Measurements from ENCODE around the gene KATNB1.
"Not testable (repeated sequence)": the region's sequence is repeated elsewhere in the genome, so short reads cannot be mapped to it uniquely, and the experiment has no call there.

KATNB1 gene

DNA sequence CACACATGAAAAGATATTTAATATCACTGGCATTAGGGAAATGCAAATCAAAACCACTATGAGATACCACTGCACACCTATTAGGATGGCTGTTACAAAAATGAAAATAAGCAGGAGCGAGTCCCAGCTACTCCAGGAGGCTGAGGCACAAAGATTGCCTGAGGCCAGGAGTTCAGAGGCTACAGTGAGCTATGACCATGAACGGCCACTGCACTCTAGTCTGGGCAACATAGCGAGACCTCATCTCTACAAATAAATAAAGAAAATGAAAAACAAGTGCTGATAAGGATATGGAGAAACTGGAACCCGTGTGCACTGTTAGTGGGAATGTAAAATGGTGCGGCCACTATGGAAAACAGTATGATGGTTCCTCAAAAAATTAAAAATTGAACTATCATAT lies 43.1 kb downstream of the KATNB1 start:
- DNase-seq, result no peak

DNA sequence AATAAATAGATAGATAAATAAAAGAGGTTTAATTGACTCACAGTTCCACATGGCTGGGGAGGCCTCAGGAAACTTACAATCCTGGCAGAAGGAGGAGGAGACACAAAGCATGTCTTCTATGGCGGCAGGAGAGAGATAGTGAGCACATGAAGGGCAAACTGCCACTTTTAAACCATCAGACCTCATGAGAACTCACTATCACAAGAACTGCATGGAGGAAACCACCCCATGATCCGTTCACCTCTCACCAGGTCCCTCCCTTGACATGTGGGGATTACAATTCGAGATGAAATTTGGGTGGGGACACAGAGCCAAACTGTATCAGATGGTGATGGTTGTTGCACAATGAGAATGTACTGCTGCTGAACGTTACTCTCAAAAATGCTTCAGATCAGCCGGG lies 44.3 kb downstream of the KATNB1 start:
- DNase-seq, result not testable (repeated sequence)

DNA sequence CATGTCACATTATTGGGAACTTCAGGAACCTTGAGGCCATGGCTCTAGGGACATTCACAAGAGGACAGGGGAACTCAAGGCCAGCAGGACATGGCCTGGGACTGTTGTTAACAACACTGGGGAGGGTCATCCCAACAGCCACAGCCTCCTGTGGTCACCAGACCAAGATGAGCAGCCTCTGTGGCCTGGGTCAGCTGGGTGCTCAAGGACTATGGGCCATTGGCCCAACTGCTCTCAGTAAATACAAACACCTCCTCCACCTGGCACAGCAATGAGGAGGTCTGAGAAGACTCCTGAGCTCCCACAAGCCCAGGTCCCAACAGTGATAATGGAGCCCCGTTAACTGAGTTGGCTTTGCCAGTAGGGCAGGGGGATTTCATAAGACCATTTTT lies 45.8 kb downstream of the KATNB1 start:
- DNase-seq, result no peak

DNA sequence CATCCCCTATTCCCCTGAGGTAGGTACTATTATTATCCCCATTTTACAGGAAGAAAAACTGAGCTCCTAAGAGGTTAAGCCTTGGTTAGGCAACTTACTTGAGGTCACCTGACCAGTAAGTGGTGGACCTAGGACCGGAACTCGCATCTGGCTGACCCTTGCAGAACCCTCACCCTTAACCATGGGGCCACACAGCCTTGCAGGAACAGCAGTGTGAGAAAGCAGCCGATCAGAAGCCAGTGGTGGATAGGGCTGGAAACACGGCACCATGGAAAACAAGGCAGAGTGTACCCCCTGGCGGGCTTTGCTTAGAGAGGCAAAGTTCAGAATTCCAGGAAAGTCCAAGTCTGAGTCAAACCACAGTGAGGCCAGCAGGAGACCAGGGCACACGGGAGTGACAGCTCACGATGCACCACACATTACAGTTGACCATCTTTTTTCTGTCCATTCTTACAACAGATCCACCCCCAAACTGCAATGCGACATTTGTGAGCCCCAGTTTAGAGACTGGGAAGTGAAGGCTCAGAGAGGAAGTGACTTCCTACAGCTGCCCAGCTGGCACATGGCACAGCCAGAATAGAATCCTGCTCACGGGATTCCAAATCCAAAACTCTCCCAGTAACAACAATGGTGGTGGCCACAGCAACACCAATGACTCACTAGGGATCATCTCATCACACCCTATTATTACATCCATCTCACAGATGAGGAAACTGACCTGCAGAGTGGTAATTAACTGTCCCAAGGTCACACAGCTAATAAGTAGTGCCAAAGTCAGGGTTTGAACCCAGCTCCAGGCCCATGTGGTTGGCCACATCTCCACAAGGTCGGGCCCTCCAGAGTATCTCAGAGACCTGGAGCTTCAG lies 46.4 kb downstream of the KATNB1 start:
- DNase-seq, result no peak

- not testable (repeated sequence) for DNase-seq
Observed at GRCh38 chr16:57782607-57783055, 47.1 kb downstream of the KATNB1 start.

DNA sequence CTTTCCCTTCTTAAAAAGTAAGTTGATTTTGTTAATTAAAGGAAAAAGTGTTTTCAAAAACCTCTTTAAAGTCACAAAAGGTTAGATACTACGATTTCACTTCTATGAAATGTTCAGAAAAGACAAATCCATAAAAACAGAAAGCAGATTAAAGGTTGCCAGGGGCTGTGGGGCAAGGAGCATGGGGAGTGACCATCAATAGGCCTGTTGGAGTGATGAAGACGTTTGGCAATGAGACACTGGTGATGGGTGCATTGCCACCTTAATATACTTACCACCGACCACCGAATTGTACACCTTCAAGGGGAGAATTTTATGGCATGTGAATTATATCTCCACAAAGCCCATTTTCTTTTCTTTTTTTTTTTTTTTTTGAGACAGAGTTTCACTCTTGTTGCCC lies 47.5 kb downstream of the KATNB1 start:
- no peak for DNase-seq

DNA sequence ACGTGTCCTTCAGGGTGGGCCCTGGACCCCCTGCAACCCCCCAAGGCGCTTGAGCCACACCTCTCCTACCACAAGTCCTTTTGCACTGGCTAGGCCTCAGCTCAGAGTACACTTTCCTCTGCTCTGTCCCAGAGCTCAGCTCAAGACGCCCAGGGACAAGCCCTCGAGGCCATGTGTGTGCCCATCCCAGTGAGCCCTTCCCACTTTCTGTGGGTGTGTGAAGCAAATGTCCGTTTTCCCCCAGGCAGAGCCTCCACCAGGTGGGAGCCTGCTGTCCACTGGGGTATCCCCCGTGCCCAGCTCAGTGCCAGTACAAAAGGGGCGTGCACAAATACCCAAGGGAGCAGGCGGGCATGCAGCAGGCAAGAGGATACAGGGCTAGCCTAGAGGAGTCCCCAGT lies 48.3 kb downstream of the KATNB1 start:
- DNase-seq, result no peak

DNA sequence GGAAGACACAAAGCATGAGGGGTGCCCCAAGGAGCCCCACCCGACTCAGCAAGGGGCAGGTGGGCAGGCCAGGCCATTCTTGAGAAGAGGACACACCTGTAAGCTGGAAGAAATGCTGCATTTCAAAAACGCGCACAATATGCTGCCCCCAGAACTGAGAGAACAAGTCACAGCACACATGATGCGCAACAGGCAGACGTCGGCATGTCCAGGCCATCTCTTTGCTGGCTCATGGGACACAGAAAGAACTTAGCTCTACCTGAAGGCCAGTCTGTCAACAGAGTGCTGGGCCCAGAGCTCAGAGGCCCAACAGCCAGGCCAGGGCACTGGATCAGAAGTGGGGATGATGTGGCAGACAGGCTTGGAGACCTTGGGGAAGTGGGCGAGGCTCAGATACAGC lies 48.8 kb downstream of the KATNB1 start:
- no peak for DNase-seq

- no peak for DNase-seq
Observed at GRCh38 chr16:57785385-57785784, 49.8 kb downstream of the KATNB1 start.

- no peak for DNase-seq
Observed at GRCh38 chr16:57785924-57786323, 50.4 kb downstream of the KATNB1 start.

- DNase-seq, result no peak
Observed at GRCh38 chr16:57786632-57787518, 51.3 kb downstream of the KATNB1 start.

GRCh38 chr16:57787519-57787905 lies 51.9 kb downstream of the KATNB1 start:
- DNase-seq, result no peak

DNA sequence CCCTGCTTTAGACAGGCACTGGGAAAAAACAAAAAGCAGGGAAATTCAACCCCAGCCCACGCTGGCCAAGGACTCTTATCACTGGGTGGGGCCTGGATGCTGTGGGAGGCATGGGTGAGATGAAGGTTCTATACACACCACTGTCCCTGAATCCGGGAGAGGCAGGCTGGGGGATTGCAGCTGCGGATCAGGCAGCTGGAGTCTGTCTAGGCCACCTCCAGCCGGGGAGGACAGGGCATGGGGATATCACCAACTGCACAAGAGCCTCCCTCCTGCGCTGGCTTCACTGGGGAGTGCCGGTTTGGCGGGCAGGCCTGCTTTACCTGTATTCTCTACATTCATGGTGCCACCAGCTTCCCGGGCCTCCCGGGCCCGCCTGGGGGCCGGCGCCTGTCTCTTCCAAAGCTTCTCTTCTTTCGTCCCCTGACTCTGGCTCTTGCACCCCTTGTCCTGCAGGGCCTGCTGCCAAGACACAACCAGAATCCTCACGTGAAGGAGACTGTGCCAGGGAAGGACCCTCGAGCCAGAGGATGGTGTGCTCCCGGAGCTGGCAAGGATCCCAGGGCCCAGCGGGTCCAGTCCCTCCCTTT lies 52.8 kb downstream of the KATNB1 start:
- no peak for DNase-seq

- DNase-seq, result no peak
Observed at GRCh38 chr16:57788951-57789350, 53.4 kb downstream of the KATNB1 start.

DNA sequence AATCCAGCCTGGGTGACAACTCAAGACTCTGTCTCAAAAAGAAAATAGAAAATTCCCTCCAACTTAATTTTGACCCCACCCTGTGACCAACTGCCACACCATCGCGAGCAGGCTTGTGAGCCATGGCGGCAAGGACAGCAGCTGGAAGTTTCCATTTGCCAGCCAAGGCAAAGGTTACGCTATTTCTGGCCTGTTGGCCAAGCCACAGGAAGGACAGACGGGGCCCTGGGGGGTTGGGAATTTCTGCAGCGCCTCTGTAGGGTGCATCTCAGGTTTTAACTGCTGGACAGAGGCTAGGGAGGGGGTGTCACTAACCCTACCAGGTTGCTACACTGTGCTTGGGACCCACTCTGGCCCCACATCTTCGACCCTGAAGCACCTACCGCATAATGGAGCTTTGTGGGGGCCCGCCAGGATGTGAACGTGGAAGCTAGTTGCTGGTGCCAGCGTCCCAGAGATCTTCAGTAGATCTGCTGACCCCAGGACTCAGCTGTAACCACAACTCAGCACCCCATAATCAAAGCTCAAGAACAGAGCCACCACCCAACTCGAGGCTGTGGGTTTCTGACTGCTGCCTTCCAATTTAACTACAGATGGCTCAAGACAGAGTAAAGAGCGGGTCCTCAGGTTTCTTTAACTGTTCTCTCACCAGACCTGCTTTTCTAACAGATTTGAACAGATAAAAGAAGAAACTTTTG lies 55.8 kb downstream of the KATNB1 start:
- DNase-seq, result no peak

- no peak for DNase-seq
Observed at GRCh38 chr16:57791893-57792461, 56.4 kb downstream of the KATNB1 start.

DNA sequence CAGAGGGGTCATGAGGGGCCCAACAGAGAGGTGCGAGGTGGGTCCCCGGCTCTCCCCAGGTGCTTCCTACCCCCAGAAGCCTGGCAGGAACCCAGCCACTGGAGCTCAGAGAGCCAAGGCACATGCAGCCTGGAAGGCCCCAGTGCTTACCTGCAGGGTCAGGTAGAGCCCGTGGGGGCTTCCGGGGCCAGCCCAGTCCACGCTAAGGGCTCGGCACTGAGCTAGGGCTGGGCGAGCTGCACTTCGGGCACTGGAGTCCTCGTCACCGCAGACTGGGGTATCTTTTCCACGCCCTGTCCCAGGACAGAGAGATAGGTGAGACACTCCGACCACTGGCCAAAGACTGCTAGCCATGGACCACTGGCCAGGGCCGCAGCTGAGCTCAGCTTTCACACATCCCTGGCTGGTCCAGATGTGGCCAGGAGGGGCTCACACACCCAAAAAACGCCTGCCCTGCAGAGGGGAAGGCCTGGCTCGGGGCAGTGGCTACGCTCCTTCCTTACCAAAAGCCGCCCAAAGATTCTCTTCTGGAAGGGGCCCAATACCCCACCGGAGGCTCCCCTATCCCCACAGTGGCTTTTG lies 59.4 kb downstream of the KATNB1 start:
- DNase-seq, result no peak

DNA sequence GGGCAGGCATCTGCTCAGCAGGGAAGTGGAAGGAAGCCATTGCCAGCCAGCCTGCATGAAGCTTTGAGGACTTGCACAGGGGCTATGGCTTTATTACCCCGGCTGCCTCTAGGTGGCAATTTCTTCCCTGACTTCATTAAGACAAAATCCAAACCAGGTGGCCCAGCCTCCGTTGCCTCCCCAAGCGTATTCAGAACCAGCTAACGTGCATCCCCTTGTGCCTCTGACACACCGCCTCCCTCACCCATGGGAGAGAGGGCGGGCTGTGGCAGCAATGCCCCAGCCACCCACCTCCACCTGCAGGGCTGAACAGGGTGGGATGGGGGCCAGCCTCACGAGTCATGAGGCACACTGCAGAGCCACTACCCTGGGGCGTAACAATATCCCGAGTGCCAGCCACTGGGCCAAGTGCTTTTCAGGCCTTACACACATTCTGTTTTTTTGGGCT lies 59.9 kb downstream of the KATNB1 start:
- no peak for DNase-seq

DNA sequence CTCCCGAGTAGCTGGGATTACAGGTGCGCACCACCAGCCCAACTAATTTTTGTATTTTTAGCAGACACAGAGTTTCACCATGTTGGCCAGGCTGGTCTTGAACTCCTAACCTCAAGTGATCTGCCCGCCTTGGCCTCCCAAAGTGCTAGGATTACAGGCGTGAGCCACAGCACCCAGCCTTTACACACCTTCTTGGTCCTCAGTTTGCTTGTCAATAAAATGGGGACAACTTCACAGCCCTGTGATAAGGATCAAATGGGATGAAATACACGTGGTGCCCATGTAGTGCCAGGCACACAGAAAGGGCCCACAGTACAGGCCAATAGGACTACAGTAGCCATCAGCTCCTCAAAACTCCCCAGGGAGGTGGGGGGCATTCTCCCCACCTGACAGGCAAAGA lies 60.4 kb downstream of the KATNB1 start:
- DNase-seq, result not testable (repeated sequence)

DNA sequence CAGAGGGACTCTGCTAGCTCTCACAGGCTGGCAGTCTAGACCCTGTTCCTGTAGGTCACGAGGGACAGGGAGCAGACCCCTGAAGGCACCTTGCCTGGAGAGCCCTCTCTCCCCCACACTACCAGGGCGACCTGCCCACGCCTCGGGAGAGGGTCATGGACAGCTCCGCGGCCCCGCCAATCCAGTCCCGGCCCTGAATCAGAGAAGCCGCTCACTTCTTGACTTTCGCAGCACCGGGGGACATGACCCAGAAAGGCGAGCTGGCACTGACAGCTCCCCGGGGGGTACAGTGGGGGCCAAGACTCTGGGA lies 61.6 kb downstream of the KATNB1 start:
- no peak for DNase-seq

DNA sequence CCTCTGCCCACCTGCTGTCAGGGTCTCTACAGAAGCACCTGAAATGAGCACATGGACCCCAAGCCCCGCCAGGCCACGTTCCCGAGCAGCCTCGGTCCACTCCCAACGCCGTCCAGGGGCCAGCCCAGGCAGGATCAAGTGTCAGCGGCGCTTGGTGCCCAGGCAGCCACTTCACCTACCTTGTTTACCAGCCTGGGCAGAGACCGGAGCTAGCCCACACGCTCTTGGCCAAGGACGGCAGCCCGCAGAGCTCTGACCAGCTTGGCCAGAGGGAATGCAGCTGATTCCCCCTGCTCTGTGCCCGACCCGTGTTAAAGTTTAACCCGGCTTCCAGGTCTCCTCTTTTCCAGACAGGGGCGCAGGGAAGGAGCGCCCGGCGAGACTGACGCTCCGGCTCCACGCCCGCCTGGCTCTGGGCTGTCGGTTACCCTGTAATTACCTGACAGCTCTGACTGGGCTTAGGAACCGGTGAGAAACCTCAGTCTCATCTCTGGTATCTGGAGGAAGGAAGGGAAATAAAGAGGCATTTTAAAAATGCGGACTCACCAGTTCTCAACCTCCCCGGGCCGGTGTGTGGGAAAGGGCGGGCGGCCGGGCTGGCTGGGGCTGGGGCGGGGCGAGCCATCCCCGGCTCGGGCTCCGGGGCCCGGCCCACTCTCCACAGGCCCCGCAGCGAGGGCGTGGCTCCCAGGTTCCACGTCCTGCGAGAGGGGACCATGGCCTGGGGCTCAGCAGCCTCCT lies 62.1 kb downstream of the KATNB1 start:
- no peak for DNase-seq

Measured in activated CD8-positive, alpha-beta memory T cell treated with anti-CD3 and anti-CD28 coated beads, Interleukin-2, amount 50 U/mL, for 48 hours (primary cell).